A549 (cell line): ENCODE data around the gene TNK1. TPM values are rescaled to one million over a fixed set of nuclear protein-coding genes. Genes with fewer than 3 reads are reported as not detected.
"Not testable (repeated sequence)": the region's sequence is repeated elsewhere in the genome, so short reads cannot be mapped to it uniquely, and the experiment has no call there.

Source experiments
- ATAC-seq, 2 experiments: fragments of 200-7000 bp in 1 of 2; fragments of >200 bp in 1 of 2; cut with Nextera tagmentation in 1 of 2; cut with Tn5 transposase in 1 of 2; 3 replicates each; pipeline versions ENCODE4 v1.8.0 to v1.9.1; 2018 to 2020; ENCODE audit warnings: mild to moderate bottlenecking in 1 of 2, moderate library complexity in 1 of 2
- CTCF ChIA-PET: fragments of 300-600 bp; sonication (Branson Sonifier 250); formaldehyde crosslinking; extraction: SDS; loops from one replicate; lab custom pipeline; 2021; ENCODE audit warnings: antibody characterized with exemption, inconsistent platforms; lab: Yijun Ruan, JAX
- POLR2A ChIA-PET: fragments of 350-600 bp; formaldehyde crosslinking; extraction: SDS; loops from one replicate; lab custom pipeline; 2021; ENCODE audit warnings: antibody characterized with exemption, inconsistent platforms; lab: Yijun Ruan, JAX
- DNase-seq, 2 experiments: peaks; one replicate each; pipeline versions ENCODE4 v3.0.0 to v3.0.0-alpha.2; 2011 to 2016; ENCODE audit warnings: low read depth in 1 of 2, low spot score in 1 of 2
- FAIRE-seq: peaks from 2 replicates; lab custom pipeline; 2011; peaks lifted over from hg19 to GRCh38; lab: Jason Lieb, UNC
- H3K27ac ChIP-seq, 2 experiments: fragments of >200 bp; sonication (Bioruptor Twin); formaldehyde crosslinking; 3 replicates each; pipeline ENCODE4 v1.5.1; 2016 to 2017
- H3K4me1 ChIP-seq: fragments of >200 bp; sonication (Bioruptor Twin); formaldehyde crosslinking; 3 replicates; pipeline ENCODE4 v1.6.1; 2016
- H3K4me2 ChIP-seq: fragments of >200 bp; sonication (Bioruptor Twin); formaldehyde crosslinking; 3 replicates; pipeline ENCODE4 v1.6.1; 2016
- H3K4me3 ChIP-seq: fragments of >200 bp; sonication (Bioruptor Twin); formaldehyde crosslinking; 3 replicates; pipeline ENCODE4 v1.5.1; 2016
- H3K9me3 ChIP-seq: fragments of >200 bp; sonication (Bioruptor Twin); formaldehyde crosslinking; 3 replicates; pipeline ENCODE4 v1.6.1; 2016
- ATOH8 ChIP-seq: fragments of 250-450 bp; sonication (Bioruptor Pico); IDR thresholded peaks from 2 replicates; pipeline ENCODE4 v1.5.0; 2020; ENCODE audit warnings: low read depth, mild to moderate bottlenecking, moderate library complexity
- BHLHE40 ChIP-seq: IDR thresholded peaks from 2 replicates; pipeline ENCODE4 v1.6.1; 2012; ENCODE audit warnings: low read depth, low read length, inconsistent platforms
- CBX8 ChIP-seq: fragments of 200-600 bp; sonication (generic); IDR thresholded peaks from 2 replicates; pipeline ENCODE4 v1.6.1; 2016
- CHD2 ChIP-seq: fragments of 150-350 bp; IDR thresholded peaks from 2 replicates; pipeline ENCODE4 v1.6.1; 2014; ENCODE audit warnings: low read length; ENCODE audit not compliant: partially characterized antibody
- CHD4 ChIP-seq: fragments of 200-600 bp; sonication (generic); IDR thresholded peaks from 2 replicates; pipeline ENCODE4 v1.6.1; 2016; ENCODE audit warnings: antibody characterized with exemption, mild to moderate bottlenecking, borderline replicate concordance
- EP300 ChIP-seq, 2 experiments: fragments of >200 bp; sonication (Bioruptor Twin); formaldehyde crosslinking; IDR thresholded peaks; 2 replicates in 1 of 2; 3 replicates in 1 of 2; pipeline ENCODE4 v1.6.1; 2016 to 2017
- FOSL2 ChIP-seq, 2 experiments: fragments of 450-650 bp in 1 of 2; fragments of >200 bp in 1 of 2; sonication (Bioruptor Twin) in 1 of 2; formaldehyde crosslinking; IDR thresholded peaks; 2 replicates each; pipeline versions ENCODE4 v1.5.0 to v1.6.1; 2016 to 2020; ENCODE audit warnings: mild to moderate bottlenecking in 1 of 2, moderate library complexity in 1 of 2
- FOXS1 ChIP-seq: fragments of 250-450 bp; sonication (Bioruptor Pico); IDR thresholded peaks from 2 replicates; pipeline ENCODE4 v1.5.0; 2020; ENCODE audit warnings: mild to moderate bottlenecking, moderate library complexity
- GATA3 ChIP-seq: IDR thresholded peaks from 2 replicates; pipeline ENCODE4 v1.6.1; 2012; ENCODE audit warnings: borderline replicate concordance
- HOXA7 ChIP-seq: fragments of 250-450 bp; sonication (Bioruptor Pico); IDR thresholded peaks from 2 replicates; pipeline ENCODE4 v1.5.0; 2020; ENCODE audit warnings: mild to moderate bottlenecking, moderate library complexity
- HOXB5 ChIP-seq: fragments of 250-450 bp; sonication (Bioruptor Pico); IDR thresholded peaks from 2 replicates; pipeline ENCODE4 v1.5.0; 2020; ENCODE audit warnings: mild to moderate bottlenecking, moderate library complexity
- MYC ChIP-seq: IDR thresholded peaks from 2 replicates; pipeline ENCODE4 v1.6.1; 2012; ENCODE audit warnings: mild to moderate bottlenecking, inconsistent platforms, low read length, improper control_type of control experiment, borderline replicate concordance
- NR3C1 ChIP-seq: fragments of >200 bp; sonication (Bioruptor Twin); formaldehyde crosslinking; IDR thresholded peaks from 3 replicates; pipeline ENCODE4 v1.6.1; 2017
- PHF8 ChIP-seq: fragments of 200-600 bp; sonication (generic); IDR thresholded peaks from 2 replicates; pipeline ENCODE4 v1.6.1; 2016; ENCODE audit warnings: low read depth, mild to moderate bottlenecking, antibody characterized with exemption, moderate library complexity, borderline replicate concordance
- POLR2A ChIP-seq: IDR thresholded peaks from 2 replicates; pipeline ENCODE4 v1.6.1; 2012; ENCODE audit warnings: mild to moderate bottlenecking, low read length
- RAD21 ChIP-seq, 2 experiments: fragments of >200 bp in 1 of 2; sonication (Bioruptor Twin) in 1 of 2; formaldehyde crosslinking in 1 of 2; IDR thresholded peaks in 1 of 2; conservative IDR thresholded peaks in 1 of 2; 2 replicates in 1 of 2; 3 replicates in 1 of 2; pipeline ENCODE4 v1.6.1; 2012 to 2018; ENCODE audit warnings: inconsistent platforms in 1 of 2
- RARB ChIP-seq: fragments of 250-450 bp; sonication (Bioruptor Pico); IDR thresholded peaks from 2 replicates; pipeline ENCODE4 v1.8.0; 2021; ENCODE audit warnings: mild to moderate bottlenecking, moderate library complexity
- RCOR1 ChIP-seq: fragments of 150-350 bp; IDR thresholded peaks from 2 replicates; pipeline ENCODE4 v1.6.1; 2014; ENCODE audit warnings: antibody characterized with exemption, low read length, low read depth
- REST ChIP-seq: fragments of 200-600 bp; sonication (generic); IDR thresholded peaks from 2 replicates; pipeline ENCODE4 v1.6.1; 2016; ENCODE audit warnings: antibody characterized with exemption, mild to moderate bottlenecking, moderate library complexity
- RFX5 ChIP-seq: fragments of 450-650 bp; IDR thresholded peaks from 2 replicates; pipeline ENCODE4 v1.7.1; 2014; ENCODE audit warnings: antibody characterized with exemption, mild to moderate bottlenecking, moderate library complexity
- RNF2 ChIP-seq: fragments of 200-600 bp; sonication (generic); IDR thresholded peaks from 2 replicates; pipeline ENCODE4 v1.6.1; 2016; ENCODE audit warnings: low read depth, mild to moderate bottlenecking, antibody characterized with exemption, moderate library complexity, borderline replicate concordance
- SMC3 ChIP-seq: fragments of >200 bp; sonication (Bioruptor Twin); formaldehyde crosslinking; IDR thresholded peaks from 3 replicates; pipeline ENCODE4 v1.6.1; 2018; ENCODE audit warnings: inconsistent platforms
- SREBF2 ChIP-seq: fragments of 450-650 bp; IDR thresholded peaks from 2 replicates; pipeline ENCODE4 v1.6.1; 2014; ENCODE audit warnings: mild to moderate bottlenecking, moderate library complexity
- TFCP2L1 ChIP-seq: fragments of 250-450 bp; sonication (Bioruptor Pico); IDR thresholded peaks from 2 replicates; pipeline ENCODE4 v1.5.0; 2021; ENCODE audit warnings: mild to moderate bottlenecking
- ZNF302 ChIP-seq: fragments of 250-450 bp; sonication (Bioruptor Pico); IDR thresholded peaks from 2 replicates; pipeline ENCODE4 v1.9.0; 2021; ENCODE audit warnings: inconsistent platforms, mild to moderate bottlenecking, moderate library complexity
- ZSCAN20 ChIP-seq: fragments of 250-450 bp; sonication (Bioruptor Pico); IDR thresholded peaks from 2 replicates; pipeline ENCODE4 v1.8.0; 2022; ENCODE audit warnings: mild to moderate bottlenecking, moderate library complexity
- WGBS: methylation state at CpG from one replicate; pipeline ENCODE4 v1.1.6; 2017; ENCODE audit errors: missing lambda C conversion rate; 5-methylcytosine and 5-hydroxymethylcytosine counted together
- polyA plus RNA-seq, 4 experiments: library from polyadenylated mRNA; depleted of rRNA in 3 of 4; stranded (reverse); fragments of >200 nt; fragmentation: RNase III in 1 of 4; extraction: RNeasy Plus Mini Kit Qiagen cat#74134 plus additional on column Dnase treatment in 1 of 4; gene quantifications; 2 replicates in 3 of 4; 3 replicates in 1 of 4; pipeline ENCODE4 v1.2.3, GENCODE V29; 2011 to 2017

Gene TNK1
- polyA plus RNA-seq, 2 of the 4 experiments (the other 2 are of a cell fraction), result 1.2 to 2.2 TPM

GRCh38 chr17:7363311-7363710 is 17.6 kb upstream of the TNK1 start:
- no peak overlapping the region for H3K27ac ChIP-seq
- TF ChIP-seq EP300 (IDR thresholded peaks at IDR 0.05) (no peak), CHD2 (no peak), RNF2 (no peak), RAD21 (conservative IDR thresholded peaks at IDR 0.05 in 1 of 2, IDR thresholded peaks at IDR 0.05 in 1 of 2) (no peak), FOSL2 (IDR thresholded peaks at IDR 0.05) (no peak), FOSL2 (CRISPR knock-in tag; IDR thresholded peaks at IDR 0.05) (peak; percentile 41; the same call in 1 of the 2 replicates), ZNF302 (CRISPR knock-in tag) (no peak), SREBF2 (no peak)
- H3K4me1 ChIP-seq, result peaks cover 7% of the 10 kb centered on the region; the same call in 2 of the 3 replicates
- ChIA-PET POLR2A (no interaction called here), CTCF (interaction anchor here (0.8 to 3.6 kb wide), 4 partner anchors 10 to 197 kb away, joined by 3 to 19 read pairs (median 18); partner anchors contain the start of gene KCTD11)
- no peaks in the 10 kb centered on the region for H3K9me3 ChIP-seq
- ATAC-seq (peak; percentile 45 to 69; a peak in 4 of 6 replicates), DNase-seq (peak in 1 of 2 experiments; percentile 52), FAIRE-seq (no peak)
- 56% methylated on average over 6 of the region's 6 CpGs for WGBS
- no peak overlapping the region for H3K4me2 ChIP-seq
- no peak overlapping the region for H3K4me3 ChIP-seq

GRCh38 chr17:7365963-7366362 is 14.9 kb upstream of the TNK1 start:
- H3K27ac ChIP-seq, H3K4me1 ChIP-seq, ATAC-seq, H3K4me2 ChIP-seq, POLR2A ChIA-PET, H3K4me3 ChIP-seq, DNase-seq, H3K9me3 ChIP-seq: not testable (repeated sequence)
- peak; percentile 85 for FAIRE-seq
- WGBS, result 79% methylated on average over 7 of the region's 7 CpGs
- CTCF ChIA-PET, result interaction anchor here (12.6 kb wide), 1 partner anchor 11 kb away, joined by 154 read pairs; the partner anchor contains the start of genes KCTD11 and TMEM95

- 81% methylated on average over 8 of the region's 8 CpGs for WGBS
- Histone ChIP-seq H3K27ac (no peak overlapping the region), H3K4me1 (peaks cover 7% of the 10 kb centered on the region; the same call in 2 of the 3 replicates), H3K4me2 (no peak overlapping the region), H3K4me3 (no peak overlapping the region), H3K9me3 (no peaks in the 10 kb centered on the region)
- FAIRE-seq, result no peak
- ChIA-PET CTCF (interaction anchor here (0.9 to 12.6 kb wide), 2 partner anchors 12 to 180 kb away, joined by 3 to 154 read pairs; partner anchors contain the start of genes KCTD11 and TMEM95), POLR2A (no interaction called here)
- no peak for ATAC-seq
- TF ChIP-seq RAD21 (conservative IDR thresholded peaks at IDR 0.05 in 1 of 2, IDR thresholded peaks at IDR 0.05 in 1 of 2) (no peak), RNF2 (no peak), PHF8 (no peak), ZSCAN20 (CRISPR knock-in tag) (no peak), RFX5 (no peak), CBX8 (no peak), GATA3 (no peak), HOXA7 (CRISPR knock-in tag) (no peak), HOXB5 (CRISPR knock-in tag) (no peak), MYC (no peak), NR3C1 (no peak), SMC3 (no peak), TFCP2L1 (CRISPR knock-in tag) (no peak)
- no peak for DNase-seq
Measured at GRCh38 chr17:7367083-7367482, 13.8 kb upstream of the TNK1 start.

- DNase-seq (no peak), FAIRE-seq (no peak), ATAC-seq (no peak)
- no peak overlapping the region for H3K27ac ChIP-seq
- H3K9me3 ChIP-seq, result no peaks in the 10 kb centered on the region
- no peak overlapping the region for H3K4me3 ChIP-seq
- ChIA-PET POLR2A (no interaction called here), CTCF (interaction anchor here (0.6 to 12.6 kb wide), 7 partner anchors 9 to 192 kb away, joined by 3 to 154 read pairs (median 7); partner anchors contain the start of genes KCTD11 and TMEM95)
- no peak overlapping the region for H3K4me2 ChIP-seq
- 77% methylated on average over 13 of the region's 13 CpGs for WGBS
- H3K4me1 ChIP-seq, result peaks cover 5% of the 10 kb centered on the region; the same call in 2 of the 3 replicates
- TF ChIP-seq CHD4 (no peak), FOSL2 (IDR thresholded peaks at IDR 0.05) (no peak), FOSL2 (CRISPR knock-in tag; IDR thresholded peaks at IDR 0.05) (no peak), GATA3 (no peak), FOXS1 (CRISPR knock-in tag) (no peak), RCOR1 (no peak), BHLHE40 (no peak), EP300 (IDR thresholded peaks at IDR 0.05) (no peak), RARB (CRISPR knock-in tag) (no peak), ATOH8 (CRISPR knock-in tag) (no peak), ZNF302 (CRISPR knock-in tag) (no peak), POLR2A (no peak), REST (no peak), SREBF2 (no peak)
Measured at GRCh38 chr17:7367918-7368598, 12.8 kb upstream of the TNK1 start.
